ENCODE data around the gene GRIFIN.
"Not testable (repeated sequence)": the region's sequence is repeated elsewhere in the genome, so short reads cannot be mapped to it uniquely, and the experiment has no call there.

GRIFIN gene

DNA sequence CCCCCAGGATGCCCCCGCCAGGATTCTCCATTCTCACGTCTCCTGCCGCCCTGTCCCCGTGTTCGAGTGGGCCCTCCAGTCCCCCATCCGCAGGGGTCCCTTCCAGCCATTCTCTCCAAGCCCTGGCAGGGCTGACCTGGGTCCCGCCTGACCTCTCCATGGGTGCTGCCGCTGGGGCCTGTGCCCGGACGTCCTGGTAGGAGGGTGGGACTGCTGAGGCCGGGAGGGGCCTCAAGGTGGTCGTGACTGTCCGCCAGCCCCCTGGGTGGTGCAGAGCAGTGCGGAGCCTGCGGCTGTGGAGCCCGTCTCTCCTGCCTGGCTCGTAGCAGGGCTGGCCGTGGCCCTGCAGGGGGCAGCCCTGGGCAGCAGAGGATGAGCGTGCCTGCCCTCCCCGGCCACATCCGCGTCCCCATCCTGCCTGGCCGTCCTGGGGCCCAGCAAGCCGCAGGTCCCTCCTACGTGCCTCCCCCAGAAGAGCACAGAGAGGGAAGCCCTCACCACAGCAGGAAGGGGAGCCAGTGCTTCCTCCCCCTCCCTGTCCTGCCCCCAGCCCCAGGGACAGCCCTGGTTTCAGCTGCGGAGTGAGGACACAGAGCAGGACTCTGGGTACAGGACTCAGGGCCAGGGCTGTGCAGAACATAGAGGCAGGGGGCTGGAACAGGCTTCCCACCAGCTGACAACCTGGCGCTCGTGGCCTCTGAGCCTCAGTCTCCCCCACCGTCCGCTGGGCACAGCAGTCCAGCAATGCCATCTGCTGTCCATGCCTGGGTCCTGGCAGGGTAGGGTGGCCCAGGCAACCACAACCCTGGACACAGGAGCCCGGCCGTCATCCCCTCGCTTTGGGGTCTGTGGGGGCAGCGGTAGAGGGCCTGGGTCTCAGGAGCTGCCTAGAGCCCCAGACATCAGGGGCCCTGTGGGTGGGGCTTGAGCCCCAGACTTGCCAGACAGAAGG is 1.5 kb upstream of the GRIFIN start:
- no peak for FAIRE-seq

DNA sequence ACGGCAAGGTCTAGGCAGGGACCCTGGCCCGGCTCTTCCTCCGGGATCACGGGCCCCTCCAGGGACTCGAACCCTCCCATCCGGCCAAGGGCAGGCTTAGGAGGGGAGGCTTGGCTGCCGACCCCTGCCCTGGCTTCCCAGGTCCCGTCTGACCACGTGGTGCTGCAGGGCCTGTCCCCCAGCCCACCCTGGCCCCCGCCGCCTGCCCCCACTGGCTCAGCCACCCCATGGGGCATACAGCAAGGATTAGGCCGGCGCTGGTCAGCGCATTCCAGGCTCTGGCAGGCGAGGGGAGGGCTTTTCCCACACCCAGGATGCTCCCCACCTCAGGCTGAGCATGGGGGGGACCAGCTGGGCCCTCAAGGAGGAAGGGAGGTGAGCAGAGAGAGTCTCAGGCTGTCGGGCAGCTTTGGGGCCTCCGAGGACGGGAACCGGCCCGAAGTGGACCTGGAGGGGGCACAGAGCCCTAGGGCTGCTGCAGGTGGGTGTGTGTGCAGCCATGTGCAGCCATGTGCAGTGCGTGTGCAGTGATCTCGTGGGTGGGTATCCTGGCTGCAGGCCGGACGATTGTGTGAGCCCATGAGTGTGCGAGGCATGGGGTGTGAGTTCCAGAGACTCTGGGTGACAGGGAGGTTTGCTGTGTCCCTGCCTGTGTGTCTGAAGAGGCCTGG is 713 bp upstream of the GRIFIN start:
- no peak for FAIRE-seq

DNA sequence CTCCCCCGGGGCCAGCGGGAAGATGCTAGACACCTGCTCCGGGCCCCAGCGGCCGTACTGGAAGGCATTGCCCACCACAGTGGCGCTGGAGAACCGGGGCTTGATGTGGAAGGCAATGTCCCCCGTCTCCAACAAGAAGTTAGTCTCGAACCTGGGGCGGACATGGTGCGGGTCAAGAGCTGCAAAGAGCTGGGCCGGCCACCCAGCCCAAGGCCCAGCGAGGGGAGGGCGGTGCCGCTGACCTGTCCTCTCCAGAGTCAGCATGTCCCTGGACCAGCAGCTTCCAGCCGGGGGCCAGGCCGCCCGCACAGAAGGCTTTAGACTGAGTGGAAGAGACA is 551 bp downstream of the GRIFIN start:
- FAIRE-seq, result no peak

DNA sequence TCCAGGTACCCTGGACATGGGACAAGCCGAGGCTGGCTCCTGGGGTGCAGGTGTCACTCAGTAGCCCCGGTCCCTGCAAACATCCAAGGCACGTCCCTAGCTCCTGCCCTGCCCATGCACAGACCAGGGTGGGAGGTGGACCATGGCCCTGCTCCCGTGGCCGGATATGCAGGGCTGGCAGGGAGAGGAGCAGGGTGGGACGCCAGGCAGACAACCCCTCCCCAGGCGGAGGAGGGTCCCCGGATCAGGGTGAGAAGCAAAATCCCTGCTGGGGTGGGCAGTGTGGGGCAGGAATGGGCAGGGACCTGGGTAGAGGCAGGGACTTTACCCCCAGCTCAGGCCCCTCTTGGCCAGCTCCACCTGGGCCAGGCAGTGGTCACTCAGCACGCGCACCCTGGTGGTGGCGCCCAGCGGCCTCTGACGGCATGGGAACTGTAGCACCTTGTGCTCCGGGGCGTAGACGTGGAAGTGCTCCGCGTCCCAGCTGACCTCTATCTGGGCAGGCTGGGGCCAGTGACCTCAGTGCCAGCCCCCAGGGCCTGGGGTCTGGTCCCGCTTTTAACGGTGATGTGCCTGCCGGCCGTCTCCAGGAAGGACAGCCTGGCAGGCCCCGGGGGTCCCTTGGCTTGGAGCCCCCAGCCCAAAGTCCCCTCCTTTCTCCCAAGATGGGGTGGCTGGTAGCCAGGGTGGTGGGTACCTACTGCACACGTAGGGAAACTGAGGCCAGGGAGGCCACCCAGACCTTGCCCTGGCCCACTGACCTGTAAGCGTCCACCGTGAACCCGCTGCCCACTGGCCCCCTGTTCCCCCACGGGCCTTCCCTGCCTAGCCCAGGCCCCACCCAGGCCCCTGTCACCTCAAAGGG is 1.2 kb downstream of the GRIFIN start:
- no peak for FAIRE-seq

DNA sequence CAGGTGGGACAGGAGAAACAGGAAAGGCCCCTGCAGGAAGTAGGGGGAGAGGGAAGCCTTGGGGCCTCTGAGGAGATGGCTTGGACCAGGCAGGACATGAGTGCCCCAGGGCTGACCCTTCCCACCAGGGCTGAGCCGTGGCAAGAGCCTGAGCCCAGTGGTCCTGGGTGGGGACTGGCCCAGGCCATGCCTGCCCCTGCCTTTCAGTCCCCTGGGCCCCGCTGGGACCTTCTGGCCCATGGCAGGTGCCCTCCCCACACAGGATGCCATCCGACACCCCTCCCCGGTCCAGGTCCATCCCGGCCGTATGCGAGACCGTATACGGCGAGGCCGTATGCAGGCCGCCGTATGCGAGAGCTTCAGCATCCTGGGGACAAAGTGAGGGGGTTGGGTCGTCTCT is 2.0 kb downstream of the GRIFIN start:
- FAIRE-seq, result no peak

DNA sequence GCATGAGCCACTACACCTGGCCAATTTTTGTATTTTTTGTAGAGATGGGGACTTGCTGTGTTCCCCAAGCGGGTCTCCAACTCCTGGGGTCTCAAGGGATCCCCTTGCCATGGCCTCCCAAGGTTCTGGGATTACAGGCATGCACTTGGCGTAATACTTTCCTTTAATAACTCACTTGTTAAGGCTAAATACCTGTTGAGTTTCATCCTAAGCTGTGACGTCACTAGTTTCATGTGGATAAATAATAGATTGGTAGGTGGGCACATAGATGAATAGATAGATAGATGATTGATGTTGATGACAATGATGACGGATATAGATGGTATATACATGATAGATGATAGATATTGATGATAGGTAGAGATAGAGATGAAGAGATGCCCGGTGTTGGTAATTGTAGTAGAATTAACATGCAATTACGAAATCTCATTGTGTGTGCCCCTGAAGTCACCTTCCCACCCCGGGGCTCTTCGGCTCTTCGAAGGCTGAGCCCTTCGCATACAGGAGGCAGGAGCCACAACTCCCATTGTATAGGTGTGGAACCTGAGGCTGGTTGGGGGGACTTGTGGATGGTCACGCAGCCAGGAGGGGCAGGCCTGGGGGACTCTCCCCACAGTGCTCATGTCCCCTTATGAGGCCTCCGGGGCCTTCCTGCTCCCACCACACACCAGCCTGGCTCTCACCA is 2.6 kb downstream of the GRIFIN start:
- FAIRE-seq, result no peak

DNA sequence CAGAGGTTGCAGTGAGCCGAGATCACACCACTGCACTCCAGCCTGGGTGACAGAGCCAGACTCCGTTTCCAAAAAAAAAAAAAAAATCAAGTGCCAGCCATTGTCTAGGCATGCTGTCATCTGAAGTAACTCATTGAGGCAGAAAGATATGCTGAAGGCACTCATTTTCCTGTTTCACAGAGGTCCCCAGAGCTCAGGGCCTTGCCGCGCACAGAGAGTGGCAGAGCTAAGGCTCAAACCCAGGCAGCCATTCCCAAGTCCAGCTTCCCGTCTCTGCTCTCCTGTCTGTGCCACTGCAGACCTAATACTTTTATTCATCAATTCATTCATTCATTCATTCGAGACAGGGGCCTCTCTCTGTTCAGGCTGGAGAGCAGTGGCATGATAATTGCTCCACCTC is 3.5 kb downstream of the GRIFIN start:
- no peak for FAIRE-seq

DNA sequence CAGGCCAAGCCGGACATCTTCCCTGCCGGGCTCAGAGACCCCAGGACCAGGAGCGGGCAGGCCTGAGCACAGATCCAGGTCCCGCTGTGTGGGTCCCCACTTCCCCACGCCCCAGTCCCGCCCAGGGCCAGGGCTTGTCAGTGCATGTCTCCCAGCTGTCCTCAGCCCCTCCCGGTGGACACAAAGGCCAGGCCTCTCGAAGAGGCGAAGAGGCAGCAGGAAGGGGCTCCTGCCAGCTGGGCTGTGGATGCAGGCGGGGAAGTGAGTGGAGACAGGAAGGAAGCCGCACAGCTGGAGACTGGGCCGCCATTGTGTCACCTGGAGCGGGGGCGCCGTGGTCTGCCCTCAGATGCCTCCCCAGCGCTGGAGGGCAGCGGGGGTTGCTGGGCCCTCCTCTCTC is 4.8 kb downstream of the GRIFIN start:
- no peak for FAIRE-seq

DNA sequence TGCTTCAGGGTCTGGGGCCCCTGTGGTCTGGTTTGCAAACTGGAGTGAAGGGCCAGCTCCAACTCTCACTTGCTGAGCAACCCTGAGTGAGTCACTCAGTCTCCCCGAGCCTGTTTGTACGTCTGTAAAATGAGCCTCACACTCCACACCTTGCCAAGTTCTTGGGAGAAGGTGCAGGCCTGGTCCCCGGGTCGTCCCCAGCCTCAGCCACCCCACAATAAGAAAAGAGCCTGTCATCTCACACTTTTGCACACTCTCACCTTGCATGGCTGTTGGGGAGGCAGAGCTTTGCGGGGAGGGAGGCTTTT is 5.2 kb downstream of the GRIFIN start:
- no peak for FAIRE-seq

DNA sequence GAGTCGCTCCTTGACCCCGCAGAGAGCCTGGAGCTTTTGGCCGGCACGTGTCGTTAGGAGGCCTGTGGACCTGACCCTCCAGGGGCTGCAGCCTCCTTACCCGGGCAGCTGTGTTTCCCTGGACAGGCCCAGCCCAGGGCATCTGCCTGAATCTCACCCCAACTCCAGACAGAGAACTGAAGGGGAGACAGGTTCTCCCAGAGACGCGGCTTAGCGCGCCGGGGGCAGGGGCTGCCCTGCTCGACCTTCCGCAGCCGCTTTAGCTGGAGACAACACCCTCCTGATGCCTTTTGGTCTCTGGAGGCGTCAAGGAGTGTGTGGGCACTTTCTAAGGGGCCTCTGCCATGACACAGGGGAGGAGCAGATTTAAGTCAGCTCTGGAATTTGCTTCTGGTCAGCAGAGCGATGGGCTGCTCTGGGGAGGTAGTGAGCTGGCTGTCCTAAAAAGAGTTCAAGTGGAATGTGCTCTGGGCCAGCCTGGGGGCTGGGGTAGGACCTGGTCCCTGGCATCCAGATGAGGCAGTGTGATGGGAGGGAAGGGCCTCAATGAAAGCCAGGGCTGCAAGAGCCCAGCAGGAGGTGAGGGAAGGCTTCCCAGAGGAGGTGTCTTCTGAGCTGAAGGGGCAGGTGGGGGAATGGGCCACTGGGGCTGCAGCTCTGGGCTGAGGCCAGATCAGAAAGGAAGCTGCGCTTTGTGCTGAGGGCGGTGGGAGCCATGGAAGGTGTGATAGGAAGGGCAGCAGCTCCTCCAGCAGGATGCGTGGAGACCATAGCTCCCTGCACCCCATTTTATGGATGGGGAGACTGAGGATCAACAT is 5.8 kb downstream of the GRIFIN start:
- FAIRE-seq, result no peak

DNA sequence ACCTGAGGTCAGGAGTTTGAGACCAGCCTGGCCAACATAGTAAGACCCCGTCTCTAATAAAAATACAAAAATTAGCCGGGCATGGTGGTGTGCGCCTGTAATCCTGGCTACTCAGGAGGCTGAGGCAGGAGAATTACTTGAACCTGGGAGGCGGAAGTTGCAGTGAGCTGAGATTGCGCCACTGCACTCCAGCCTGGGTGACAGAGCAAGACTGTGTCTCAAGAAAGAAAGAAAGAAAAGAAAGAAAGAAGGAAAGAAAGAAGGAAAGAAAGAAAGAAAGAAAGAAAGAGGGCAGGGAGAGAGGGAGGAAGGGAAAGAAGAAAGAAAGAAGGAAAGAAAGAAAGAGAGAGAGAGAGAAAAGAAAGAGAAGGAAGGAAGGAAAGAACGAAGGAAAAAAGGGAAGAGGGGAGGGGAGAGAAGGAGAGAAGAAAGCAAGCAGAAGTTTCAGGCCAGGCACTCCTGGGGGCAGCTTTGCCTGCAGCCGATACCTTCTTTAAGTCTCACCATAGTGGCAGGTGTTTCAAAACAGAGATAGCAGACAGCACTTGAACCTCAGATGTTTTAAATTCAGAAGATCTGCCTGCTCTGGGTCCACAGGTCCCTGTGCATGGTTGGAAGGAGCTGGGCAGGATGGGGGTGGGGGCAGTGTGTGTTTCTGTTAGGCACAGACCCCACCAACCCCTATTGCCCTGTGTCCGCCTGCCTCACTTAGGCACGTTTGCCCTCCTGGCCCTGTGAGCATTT is 6.6 kb downstream of the GRIFIN start:
- not testable (repeated sequence) for FAIRE-seq

DNA sequence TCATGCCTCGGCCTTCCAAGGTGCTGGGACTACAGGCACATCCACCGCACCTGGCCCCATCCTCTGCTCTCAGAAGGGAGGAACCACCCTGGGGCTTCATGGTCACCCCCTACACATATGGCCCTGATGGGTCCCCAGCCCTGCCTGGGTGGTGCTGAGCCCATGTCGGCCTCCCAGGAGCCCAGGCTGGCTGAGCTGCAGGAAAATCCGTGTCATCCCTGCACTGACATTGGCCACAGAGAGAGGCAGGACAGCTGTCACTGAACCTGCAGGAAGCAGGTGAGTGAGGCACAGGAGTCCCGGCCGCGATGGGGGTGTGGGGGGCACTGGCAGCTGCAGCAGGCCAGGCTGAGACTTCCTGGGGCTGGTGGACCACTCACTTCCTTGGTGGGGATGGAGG is 8.0 kb downstream of the GRIFIN start:
- no peak for FAIRE-seq

DNA sequence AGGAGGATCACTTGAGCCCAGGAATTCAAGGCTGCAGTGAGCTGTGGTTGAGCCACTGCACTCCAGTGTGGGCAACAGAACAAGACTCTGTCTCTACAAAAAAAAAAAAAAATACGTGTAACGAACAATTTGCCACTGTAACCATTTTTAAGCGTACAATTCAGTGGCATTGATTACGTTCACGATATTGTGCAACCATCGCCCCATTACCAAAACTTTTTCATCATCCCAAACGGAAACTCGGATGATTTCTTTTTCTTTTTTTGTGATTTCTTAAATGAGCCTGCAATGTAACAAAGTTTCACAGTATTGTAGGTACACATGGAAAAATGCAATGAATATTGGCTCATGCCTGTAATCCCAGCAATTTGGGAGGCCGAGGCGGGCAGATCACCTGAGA is 9.5 kb downstream of the GRIFIN start:
- no peak for FAIRE-seq

DNA sequence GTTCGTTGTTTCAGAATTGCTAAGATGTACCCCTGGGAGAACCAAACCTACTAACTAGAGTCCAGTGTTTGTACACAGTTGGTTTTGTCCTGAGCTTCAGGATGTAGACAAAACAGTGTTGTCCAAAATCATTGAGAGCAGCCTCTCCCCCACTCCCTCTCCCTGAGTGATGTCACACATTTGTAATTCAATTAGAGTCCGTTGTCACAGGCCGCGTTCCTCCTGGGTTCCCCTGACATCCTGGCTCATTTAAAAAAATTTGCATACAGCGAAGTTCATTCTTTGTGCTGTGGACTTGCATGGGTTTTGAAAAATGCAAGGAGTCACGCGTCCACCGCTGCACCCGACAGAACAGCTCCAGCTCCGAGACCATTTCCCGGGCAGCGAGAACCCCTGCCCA is 10.3 kb downstream of the GRIFIN start:
- no peak for FAIRE-seq

DNA sequence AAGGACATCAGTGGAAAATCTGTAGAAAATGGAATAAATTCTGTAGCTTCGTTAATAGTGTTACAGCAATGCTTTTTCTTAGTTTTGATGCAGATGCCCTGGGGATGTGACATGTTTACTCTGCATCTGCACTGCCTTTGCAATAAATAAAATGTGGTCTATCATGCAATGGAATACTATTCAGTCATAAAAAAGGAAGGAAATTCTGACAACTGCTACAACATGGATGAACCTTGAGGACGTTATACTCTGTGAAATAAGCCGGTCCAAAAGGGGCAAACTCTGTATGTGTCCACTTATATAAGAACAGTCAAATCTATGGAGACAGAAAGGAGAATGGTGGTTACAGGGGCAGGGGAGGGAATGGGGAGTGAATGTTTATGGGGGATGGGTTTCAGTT is 13.5 kb downstream of the GRIFIN start:
- no peak for FAIRE-seq

DNA sequence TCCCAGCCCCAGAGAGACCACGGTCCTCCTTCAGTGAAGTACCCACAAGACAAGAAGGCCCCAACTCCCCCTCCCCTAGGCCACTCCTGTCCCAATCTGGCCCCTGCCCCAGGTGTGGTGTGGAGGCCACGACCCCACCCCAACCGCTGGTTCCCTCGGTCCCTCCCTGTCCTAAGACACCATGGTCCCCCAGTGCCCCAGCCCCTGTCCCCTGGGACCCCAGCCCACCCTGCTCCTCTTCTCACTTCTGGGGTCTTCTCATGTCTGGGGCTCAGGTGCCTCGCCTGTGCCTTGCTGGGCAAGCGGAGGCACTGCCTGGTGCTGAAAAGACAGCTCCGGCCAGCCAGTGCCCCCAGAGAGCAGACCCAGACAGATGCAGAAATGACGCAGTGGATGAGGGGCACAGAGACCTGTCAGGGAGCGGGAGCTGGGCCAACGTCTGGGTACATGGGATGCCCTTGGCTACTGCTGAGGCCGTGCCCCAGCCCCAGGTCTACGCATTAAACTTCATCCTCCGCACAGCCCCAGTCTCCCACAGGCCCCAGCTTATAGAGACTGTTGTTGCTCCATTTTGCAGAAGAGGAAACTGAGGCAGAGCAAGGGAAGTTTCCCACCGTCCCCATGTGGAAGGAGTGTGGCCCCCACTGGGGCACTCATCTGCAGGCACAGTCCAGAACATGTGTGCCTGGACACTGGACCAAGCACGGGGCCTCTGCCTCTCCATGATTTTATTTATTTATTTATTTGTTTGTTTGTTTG is 14.8 kb downstream of the GRIFIN start:
- FAIRE-seq, result no peak

DNA sequence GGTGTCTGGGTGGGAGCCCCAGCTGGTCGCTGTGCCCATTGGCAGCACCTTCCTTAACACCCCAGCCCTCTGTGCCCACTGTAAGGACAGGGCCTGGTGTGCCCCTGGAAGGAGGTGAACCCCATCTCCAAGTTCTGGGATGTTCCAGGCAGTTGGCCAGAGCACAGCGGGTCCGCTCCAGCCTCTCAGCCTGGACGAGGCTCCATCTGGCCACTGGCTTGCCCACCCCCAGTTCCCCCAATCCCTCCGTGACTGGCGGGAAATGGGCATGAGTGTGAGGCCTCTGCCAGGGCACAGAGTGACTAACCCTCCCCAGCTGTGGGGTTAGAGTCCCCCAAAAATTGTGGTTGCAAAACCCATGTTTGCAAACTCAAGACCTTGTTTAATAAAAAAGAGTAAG is 15.6 kb downstream of the GRIFIN start:
- FAIRE-seq, result no peak

DNA sequence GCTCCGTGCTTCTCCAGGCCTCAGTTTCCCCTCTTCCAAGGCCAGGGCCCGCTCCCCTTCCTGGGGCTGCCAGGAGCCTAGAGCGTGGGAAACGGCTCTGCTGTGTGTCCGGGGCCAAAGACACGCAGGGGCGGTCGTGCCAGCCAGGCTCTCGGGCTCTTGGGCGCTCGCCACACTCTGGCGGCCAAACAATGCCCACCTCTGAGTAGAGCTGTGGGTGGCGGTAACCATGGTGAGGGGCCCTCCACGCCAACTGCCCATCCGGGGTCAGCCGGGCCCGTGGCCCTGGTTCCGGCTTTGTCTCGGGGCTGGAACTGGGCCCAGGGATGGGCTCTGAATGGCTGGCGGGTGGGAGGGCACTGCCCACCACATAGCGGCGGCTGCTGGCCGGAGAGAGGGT is 16.0 kb downstream of the GRIFIN start:
- no peak for FAIRE-seq

DNA sequence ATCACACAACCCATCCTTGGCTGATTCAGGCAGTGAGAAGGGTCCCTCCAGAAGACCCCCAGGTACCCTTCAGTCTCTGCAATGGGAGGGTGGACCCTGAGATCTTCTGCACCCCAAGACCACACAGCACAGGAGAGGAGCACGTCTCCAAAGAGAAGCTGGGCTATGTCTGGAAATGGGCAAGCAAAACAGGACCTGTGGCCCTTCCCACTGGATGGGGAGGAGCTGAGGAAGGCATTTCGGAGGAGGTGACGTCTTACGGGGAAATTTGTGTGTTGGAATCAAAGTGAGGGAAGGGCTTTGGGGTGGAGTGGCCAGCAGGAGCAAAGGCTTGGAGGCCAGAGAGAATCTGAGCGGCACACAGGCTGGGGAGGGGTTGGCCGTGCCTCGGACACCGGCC is 16.5 kb downstream of the GRIFIN start:
- no peak for FAIRE-seq

DNA sequence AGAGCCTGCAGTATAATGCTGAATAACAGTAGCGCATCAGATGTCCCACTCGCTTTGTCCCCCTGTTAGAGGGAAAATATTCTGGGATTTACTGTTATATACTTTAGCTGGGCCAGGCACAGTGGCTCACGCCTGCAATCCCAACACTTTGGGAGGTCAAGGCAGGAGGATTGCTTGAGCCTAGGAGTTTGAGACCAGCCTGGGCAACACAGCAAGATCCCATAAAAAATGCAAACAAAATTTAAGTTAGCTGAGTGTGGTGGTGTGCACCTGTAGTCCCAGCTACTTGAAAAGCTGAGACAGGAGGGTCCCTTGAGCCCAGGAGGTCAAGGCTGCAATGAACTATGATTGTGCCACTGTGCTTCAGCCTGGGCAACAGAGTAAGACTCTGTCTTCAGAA is 22.3 kb downstream of the GRIFIN start:
- not testable (repeated sequence) for FAIRE-seq

Data from A204.1 (cell line).